SK-N-SH (cell line): Measurements from ENCODE around the gene PIGV. TPM values are rescaled to one million over a fixed set of nuclear protein-coding genes. Genes with fewer than 3 reads are reported as not detected.
A peak's percentile ranks its signal among the peaks of the same experiment; 100 is the strongest.

Experiments used
- CTCF ChIA-PET: fragments of 300-600, 350-600 bp; formaldehyde crosslinking; extraction: SDS; loops from one replicate; lab custom pipeline; 2021; lab: Yijun Ruan, JAX
- POLR2A ChIA-PET: fragments of 350-600 bp; sonication (Branson Sonifier 250); formaldehyde crosslinking; extraction: SDS; loops from one replicate; lab custom pipeline; 2020; ENCODE audit warnings: antibody characterized with exemption, inconsistent platforms; lab: Yijun Ruan, JAX
- DNase-seq: peaks from one replicate; pipeline ENCODE4 v3.0.0; 2012
- H2AFZ ChIP-seq: fragments of 200-600 bp; sonication (generic); 2 replicates; pipeline ENCODE4 v1.8.1; 2016; ENCODE audit warnings: antibody characterized with exemption, mild to moderate bottlenecking, low read depth
- H3F3A ChIP-seq: fragments of 200-600 bp; sonication (generic); replicated peaks from 2 replicates; pipeline ENCODE3; 2016; ENCODE audit warnings: antibody characterized with exemption, mild to moderate bottlenecking; ENCODE audit not compliant: insufficient read depth
- H3K27ac ChIP-seq, 2 experiments: fragments of 200-500 bp in 1 of 2; fragments of 200-600 bp in 1 of 2; sonication (Bioruptor generic) in 1 of 2; sonication (generic), shearing (Covaris generic) in 1 of 2; 2 replicates each; pipeline versions ENCODE4 v1.5.1 to v1.6.1; 2014 to 2016; ENCODE audit warnings: low read depth in 2 of 2, inconsistent platforms in 1 of 2, low read length in 1 of 2, mild to moderate bottlenecking in 1 of 2, mixed read lengths in 1 of 2
- H3K27me3 ChIP-seq: fragments of 200-600 bp; sonication (generic), shearing (Covaris generic); 2 replicates; pipeline ENCODE4 v1.6.1; 2016; ENCODE audit warnings: mixed run types; ENCODE audit not compliant: insufficient read depth
- H3K36me3 ChIP-seq, 2 experiments: fragments of 200-500 bp in 1 of 2; fragments of 200-600 bp in 1 of 2; sonication (Bioruptor generic) in 1 of 2; sonication (generic) in 1 of 2; replicated peaks in 1 of 2; 2 replicates each; pipeline versions ENCODE3 to v1.5.1; 2014 to 2016; ENCODE audit warnings: low read length in 1 of 2, mild to moderate bottlenecking in 1 of 2; ENCODE audit not compliant: insufficient read depth in 2 of 2, control insufficient read depth in 1 of 2
- H3K4me1 ChIP-seq, 2 experiments: fragments of 200-500 bp in 1 of 2; fragments of 200-600 bp in 1 of 2; sonication (Bioruptor generic) in 1 of 2; sonication (generic), shearing (Covaris generic) in 1 of 2; 2 replicates each; pipeline versions ENCODE4 v1.5.1 to v1.6.1; 2014 to 2016; ENCODE audit warnings: low read depth in 1 of 2, low read length in 1 of 2, mixed run types in 1 of 2; ENCODE audit not compliant: insufficient read depth in 2 of 2, control insufficient read depth in 1 of 2
- H3K4me2 ChIP-seq: fragments of 200-600 bp; sonication (generic), shearing (Covaris generic); 2 replicates; pipeline ENCODE4 v1.6.1; 2017; ENCODE audit warnings: mixed run types
- H3K4me3 ChIP-seq, 2 experiments: fragments of 200-500 bp in 1 of 2; fragments of 200-600 bp in 1 of 2; sonication (Bioruptor generic) in 1 of 2; sonication (generic), shearing (Covaris generic) in 1 of 2; 2 replicates each; pipeline versions ENCODE4 v1.5.1 to v1.8.1; 2014 to 2016; ENCODE audit warnings: low read depth in 2 of 2, inconsistent platforms in 1 of 2, low read length in 1 of 2, mild to moderate bottlenecking in 1 of 2, mixed read lengths in 1 of 2, moderate library complexity in 1 of 2
- H3K79me2 ChIP-seq: fragments of 200-600 bp; sonication (generic); 2 replicates; pipeline ENCODE4 v1.8.1; 2017; ENCODE audit warnings: mild to moderate bottlenecking; ENCODE audit not compliant: insufficient read depth
- H3K9ac ChIP-seq: fragments of 200-600 bp; sonication (generic); 2 replicates; pipeline ENCODE4 v1.6.1; 2017; ENCODE audit warnings: mixed run types
- H3K9me2 ChIP-seq: fragments of 200-600 bp; sonication (generic); 2 replicates; pipeline ENCODE4 v1.6.1; 2017; ENCODE audit warnings: mixed run types
- H3K9me3 ChIP-seq: fragments of 200-600 bp; sonication (generic); 2 replicates; pipeline ENCODE4 v1.6.1; 2017; ENCODE audit warnings: mixed run types, mild to moderate bottlenecking, moderate library complexity
- H4K20me1 ChIP-seq: fragments of 200-600 bp; sonication (generic); 2 replicates; pipeline ENCODE4 v1.6.1; 2017; ENCODE audit warnings: mild to moderate bottlenecking, mixed run types; ENCODE audit not compliant: insufficient read depth
- CHD2 ChIP-seq: fragments of 150-350 bp; IDR thresholded peaks from 2 replicates; pipeline ENCODE4 v1.6.1; 2018; ENCODE audit warnings: low read length; ENCODE audit not compliant: partially characterized antibody
- ELF1 ChIP-seq: IDR thresholded peaks from 2 replicates; pipeline ENCODE4 v1.4.0; 2012
- EP300 ChIP-seq, 2 experiments: IDR thresholded peaks; 2 replicates each; pipeline versions ENCODE4 v1.4.0 to v1.6.1; 2012; ENCODE audit warnings: borderline replicate concordance in 1 of 2, low read depth in 1 of 2, low read length in 1 of 2
- EZH2phosphoT487 ChIP-seq: fragments of 200-600 bp; sonication (generic); IDR thresholded peaks from 2 replicates; pipeline ENCODE4 v1.6.1; 2017; ENCODE audit warnings: low read depth, mixed run types, mild to moderate bottlenecking, antibody characterized with exemption, moderate library complexity, borderline replicate concordance
- FOSL2 ChIP-seq: IDR thresholded peaks from 2 replicates; pipeline ENCODE4 v1.4.0; 2012; ENCODE audit warnings: low read depth, mild to moderate bottlenecking, moderate library complexity, borderline replicate concordance
- FOXJ3 ChIP-seq: sonication (generic); formaldehyde crosslinking; IDR thresholded peaks from 2 replicates; pipeline ENCODE4 v1.5.1; 2020; ENCODE audit warnings: mild to moderate bottlenecking, missing genetic modification reagents
- IRF3 ChIP-seq: fragments of 150-350 bp; IDR thresholded peaks from 2 replicates; pipeline ENCODE4 v1.6.1; 2016; ENCODE audit warnings: mild to moderate bottlenecking, low read depth, low read length
- MEF2A ChIP-seq: IDR thresholded peaks from 2 replicates; pipeline ENCODE4 v1.4.0; 2012; ENCODE audit warnings: low read depth, borderline replicate concordance
- NFIC ChIP-seq: IDR thresholded peaks from 2 replicates; pipeline ENCODE4 v1.4.0; 2012; ENCODE audit warnings: borderline replicate concordance
- NRF1 ChIP-seq: IDR thresholded peaks from 2 replicates; pipeline ENCODE4 v1.6.1; 2012; ENCODE audit warnings: low read depth, mild to moderate bottlenecking, low read length
- POLR2AphosphoS5 ChIP-seq: IDR thresholded peaks from 2 replicates; pipeline ENCODE4 v1.6.1; 2012; ENCODE audit warnings: low read depth, low read length
- RAD21 ChIP-seq: IDR thresholded peaks from 2 replicates; pipeline ENCODE4 v1.6.1; 2012; ENCODE audit warnings: mild to moderate bottlenecking, low read length
- TEAD4 ChIP-seq: IDR thresholded peaks from 2 replicates; pipeline ENCODE4 v1.4.0; 2012; ENCODE audit warnings: mild to moderate bottlenecking, borderline replicate concordance; ENCODE audit not compliant: insufficient read depth
- WGBS: methylation state at CpG from one replicate; pipeline ENCODE4 v1.1.6; 2017; ENCODE audit warnings: low lambda C conversion rate; 5-methylcytosine and 5-hydroxymethylcytosine counted together
- polyA plus RNA-seq, 3 experiments: library from polyadenylated mRNA; depleted of rRNA; stranded (reverse); fragments of >200 nt; gene quantifications; 2 replicates each; pipeline ENCODE4 v1.2.3, GENCODE V29; 2012
- TF ChIP-seq, protein P1 (sequence below): fragments of 150-350 bp; IDR thresholded peaks from 2 replicates; pipeline ENCODE4 v1.6.1; 2017; ENCODE audit warnings: antibody characterized with exemption, low read length, low read depth, borderline replicate concordance
- TF ChIP-seq, protein P2 (sequence below): IDR thresholded peaks from 2 replicates; pipeline ENCODE4 v1.4.0; 2012; ENCODE audit warnings: low read depth, borderline replicate concordance
- TF ChIP-seq, protein P3 (sequence below): IDR thresholded peaks from 2 replicates; pipeline ENCODE4 v1.4.0; 2012; ENCODE audit warnings: low read depth, borderline replicate concordance

PIGV gene
- polyA plus RNA-seq, 1 of the 3 experiments (the other 2 are of a cell fraction) = 16.5 TPM

GRCh38 chr1:26826261-26827105 lies 38.7 kb downstream of the PIGV start, which contains the start of gene ZDHHC18 (continued):
- TF ChIP-seq, protein P1, sequence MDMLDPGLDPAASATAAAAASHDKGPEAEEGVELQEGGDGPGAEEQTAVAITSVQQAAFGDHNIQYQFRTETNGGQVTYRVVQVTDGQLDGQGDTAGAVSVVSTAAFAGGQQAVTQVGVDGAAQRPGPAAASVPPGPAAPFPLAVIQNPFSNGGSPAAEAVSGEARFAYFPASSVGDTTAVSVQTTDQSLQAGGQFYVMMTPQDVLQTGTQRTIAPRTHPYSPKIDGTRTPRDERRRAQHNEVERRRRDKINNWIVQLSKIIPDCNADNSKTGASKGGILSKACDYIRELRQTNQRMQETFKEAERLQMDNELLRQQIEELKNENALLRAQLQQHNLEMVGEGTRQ = no peak
- TF ChIP-seq IRF3 = no peak
- TF ChIP-seq EZH2phosphoT487 = no peak
- no peak for TF ChIP-seq RAD21
- TF ChIP-seq MEF2A = no peak
- no peak for TF ChIP-seq ELF1

GRCh38 chr1:26827106-26827604 lies 39.4 kb downstream of the PIGV start:
- no peak for DNase-seq
- Histone ChIP-seq H3K27ac (no peak overlapping the region; a peak in 1 of 4 replicates), H3K4me2 (peak overlapping the region; percentile 95), H3K9ac (peak overlapping the region; percentile 68), H3K4me3 (peak overlapping the region; percentile 60 to 69), H3K36me3 (no peaks in the 10 kb centered on the region), H3K79me2 (peaks cover 42% of the 10 kb centered on the region), H3F3A (no peaks in the 10 kb centered on the region), H4K20me1 (no peaks in the 10 kb centered on the region), H3K9me2 (no peaks in the 10 kb centered on the region), H3K4me1 (peaks cover 6 to 21% of the 10 kb centered on the region in 2 experiments; a peak in 2 of 4 replicates), H3K9me3 (no peaks in the 10 kb centered on the region), H2AFZ (no peak overlapping the region), H3K27me3 (no peaks in the 10 kb centered on the region)
- POLR2A ChIA-PET = no interaction called here
- WGBS = 4% methylated on average over 14 of the region's 17 CpGs
- CTCF ChIA-PET = interaction anchor here (1.8 to 2.2 kb wide), 2 partner anchors 17 to 52 kb away, joined by 5 to 7 read pairs; no protein-coding TSS in a partner anchor
- TF ChIP-seq, protein P2, sequence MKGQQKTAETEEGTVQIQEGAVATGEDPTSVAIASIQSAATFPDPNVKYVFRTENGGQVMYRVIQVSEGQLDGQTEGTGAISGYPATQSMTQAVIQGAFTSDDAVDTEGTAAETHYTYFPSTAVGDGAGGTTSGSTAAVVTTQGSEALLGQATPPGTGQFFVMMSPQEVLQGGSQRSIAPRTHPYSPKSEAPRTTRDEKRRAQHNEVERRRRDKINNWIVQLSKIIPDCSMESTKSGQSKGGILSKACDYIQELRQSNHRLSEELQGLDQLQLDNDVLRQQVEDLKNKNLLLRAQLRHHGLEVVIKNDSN = no peak

DNA sequence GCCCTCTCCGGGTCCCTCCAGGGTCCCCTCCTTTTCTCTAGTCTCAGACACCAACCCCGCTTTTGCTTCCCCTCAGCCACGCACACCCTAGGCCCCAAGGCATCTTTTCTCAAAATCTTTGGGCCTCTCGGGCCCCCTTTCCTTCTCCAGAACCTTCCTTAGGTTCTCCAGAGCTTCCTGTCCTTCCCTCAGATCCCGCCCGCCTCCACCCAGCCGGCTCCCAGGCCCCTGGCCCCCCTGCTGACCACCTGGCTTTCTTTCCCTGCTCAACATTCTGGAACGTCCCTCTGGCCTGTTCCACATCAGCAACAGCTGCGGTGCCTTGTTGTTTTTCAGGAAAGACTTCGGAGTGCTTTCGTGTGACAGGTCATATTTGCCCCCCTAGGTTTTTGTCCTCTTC lies 39.9 kb downstream of the PIGV start:
- Histone ChIP-seq H3K4me2 (peak overlapping the region; percentile 95), H3K9ac (peak overlapping the region; percentile 68), H3K36me3 (peaks cover 3% of the 10 kb centered on the region in 2 experiments), H3K27ac (no peak overlapping the region), H3F3A (no peaks in the 10 kb centered on the region), H3K27me3 (no peaks in the 10 kb centered on the region), H3K4me3 (peak overlapping the region; percentile 60 to 69), H3K79me2 (peaks cover 42% of the 10 kb centered on the region), H3K9me2 (no peaks in the 10 kb centered on the region), H3K4me1 (peaks cover 6 to 21% of the 10 kb centered on the region in 2 experiments; a peak in 2 of 4 replicates), H2AFZ (no peak overlapping the region), H4K20me1 (no peaks in the 10 kb centered on the region), H3K9me3 (no peaks in the 10 kb centered on the region)
- ChIA-PET POLR2A (interaction anchor here (0.8 kb wide), 1 partner anchor 37 kb away, joined by 4 read pairs; no protein-coding TSS in a partner anchor), CTCF (interaction anchor here (0.8 to 2.2 kb wide), 3 partner anchors 18 to 226 kb away, joined by 3 to 7 read pairs (median 5); no protein-coding TSS in a partner anchor)
- WGBS = 62% methylated on average over 11 of the region's 11 CpGs
- peak; percentile 45 for DNase-seq
- no peak for TF ChIP-seq TEAD4
- TF ChIP-seq NRF1 = no peak
- TF ChIP-seq RAD21 = no peak
- TF ChIP-seq NFIC = no peak
- no peak for TF ChIP-seq FOXJ3 (CRISPR knock-in tag)
- no peak for TF ChIP-seq EP300 (IDR thresholded peaks at IDR 0.05; ENCODE audit: borderline replicate concordance in 1 of 2, low read depth in 1 of 2, low read length in 1 of 2)
- TF ChIP-seq, protein P1 = no peak
- no peak for TF ChIP-seq CHD2
- no peak for TF ChIP-seq POLR2AphosphoS5
- TF ChIP-seq, protein P3, sequence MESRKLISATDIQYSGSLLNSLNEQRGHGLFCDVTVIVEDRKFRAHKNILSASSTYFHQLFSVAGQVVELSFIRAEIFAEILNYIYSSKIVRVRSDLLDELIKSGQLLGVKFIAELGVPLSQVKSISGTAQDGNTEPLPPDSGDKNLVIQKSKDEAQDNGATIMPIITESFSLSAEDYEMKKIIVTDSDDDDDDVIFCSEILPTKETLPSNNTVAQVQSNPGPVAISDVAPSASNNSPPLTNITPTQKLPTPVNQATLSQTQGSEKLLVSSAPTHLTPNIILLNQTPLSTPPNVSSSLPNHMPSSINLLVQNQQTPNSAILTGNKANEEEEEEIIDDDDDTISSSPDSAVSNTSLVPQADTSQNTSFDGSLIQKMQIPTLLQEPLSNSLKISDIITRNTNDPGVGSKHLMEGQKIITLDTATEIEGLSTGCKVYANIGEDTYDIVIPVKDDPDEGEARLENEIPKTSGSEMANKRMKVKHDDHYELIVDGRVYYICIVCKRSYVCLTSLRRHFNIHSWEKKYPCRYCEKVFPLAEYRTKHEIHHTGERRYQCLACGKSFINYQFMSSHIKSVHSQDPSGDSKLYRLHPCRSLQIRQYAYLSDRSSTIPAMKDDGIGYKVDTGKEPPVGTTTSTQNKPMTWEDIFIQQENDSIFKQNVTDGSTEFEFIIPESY = no peak
- no peak for TF ChIP-seq FOSL2
